WI38 (cell line): ENCODE data around the gene METTL21C.

ENCODE experiments used
- H3K4me3 ChIP-seq: 2 replicates; pipeline ENCODE4 v1.5.1; 2011; ENCODE audit warnings: low read depth, mild to moderate bottlenecking, control low read depth, low read length
- TF ChIP-seq, protein P1 (sequence below): IDR thresholded peaks from 2 replicates; pipeline ENCODE4 v1.5.1; 2012; ENCODE audit warnings: low read depth, mild to moderate bottlenecking, control low read depth, low read length

Gene METTL21C

DNA sequence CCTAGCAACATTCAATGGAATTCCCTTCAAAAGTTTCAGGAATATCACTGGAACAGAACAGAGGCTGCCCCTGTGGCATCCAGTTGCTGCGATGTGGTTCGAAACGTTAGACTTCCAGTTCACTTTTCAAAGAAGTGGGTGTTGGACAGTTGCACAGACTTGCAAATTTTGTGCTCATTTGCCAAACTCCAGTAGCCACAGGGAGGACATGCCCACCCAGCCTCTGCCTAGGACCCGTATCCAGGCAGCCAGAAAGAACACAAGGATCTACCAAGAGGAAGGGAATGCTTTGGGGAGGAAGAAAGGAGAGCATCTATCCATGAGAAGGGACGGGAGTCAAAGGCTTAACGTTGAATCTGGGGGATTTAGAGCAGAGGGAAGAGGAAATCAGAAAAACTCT is at the start of gene METTL21C:
Gene METTL21C, minus strand, starts transcription at position 108 of the 400 bp plus-strand sequence. CDS start 546 bp downstream, outside the sequence.
- no peak within 1 kb of the TSS for H3K4me3 ChIP-seq
- TF ChIP-seq, protein P1, sequence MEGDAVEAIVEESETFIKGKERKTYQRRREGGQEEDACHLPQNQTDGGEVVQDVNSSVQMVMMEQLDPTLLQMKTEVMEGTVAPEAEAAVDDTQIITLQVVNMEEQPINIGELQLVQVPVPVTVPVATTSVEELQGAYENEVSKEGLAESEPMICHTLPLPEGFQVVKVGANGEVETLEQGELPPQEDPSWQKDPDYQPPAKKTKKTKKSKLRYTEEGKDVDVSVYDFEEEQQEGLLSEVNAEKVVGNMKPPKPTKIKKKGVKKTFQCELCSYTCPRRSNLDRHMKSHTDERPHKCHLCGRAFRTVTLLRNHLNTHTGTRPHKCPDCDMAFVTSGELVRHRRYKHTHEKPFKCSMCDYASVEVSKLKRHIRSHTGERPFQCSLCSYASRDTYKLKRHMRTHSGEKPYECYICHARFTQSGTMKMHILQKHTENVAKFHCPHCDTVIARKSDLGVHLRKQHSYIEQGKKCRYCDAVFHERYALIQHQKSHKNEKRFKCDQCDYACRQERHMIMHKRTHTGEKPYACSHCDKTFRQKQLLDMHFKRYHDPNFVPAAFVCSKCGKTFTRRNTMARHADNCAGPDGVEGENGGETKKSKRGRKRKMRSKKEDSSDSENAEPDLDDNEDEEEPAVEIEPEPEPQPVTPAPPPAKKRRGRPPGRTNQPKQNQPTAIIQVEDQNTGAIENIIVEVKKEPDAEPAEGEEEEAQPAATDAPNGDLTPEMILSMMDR: no peak

DNA sequence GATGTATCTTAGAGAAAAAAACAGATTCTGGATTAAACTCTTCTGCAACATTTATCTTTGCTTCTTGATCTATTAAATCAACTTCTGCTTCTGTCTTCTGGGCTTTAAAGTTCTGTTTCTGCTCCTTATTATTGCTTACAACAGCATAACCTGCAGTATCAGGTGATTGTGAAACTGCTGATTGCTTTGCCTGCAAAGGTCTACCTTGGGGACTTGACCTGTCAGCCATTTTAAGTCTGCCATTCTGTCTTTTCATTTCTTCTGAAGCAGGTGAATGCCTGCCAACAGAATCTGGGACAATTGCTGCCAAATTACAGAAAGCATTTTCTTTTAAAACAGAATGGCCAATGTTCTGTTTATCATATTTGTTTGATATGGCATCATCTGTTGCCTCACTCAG is 47.7 kb upstream of the METTL21C start:
- no peak overlapping the region for H3K4me3 ChIP-seq
- TF ChIP-seq, protein P1: no peak

DNA sequence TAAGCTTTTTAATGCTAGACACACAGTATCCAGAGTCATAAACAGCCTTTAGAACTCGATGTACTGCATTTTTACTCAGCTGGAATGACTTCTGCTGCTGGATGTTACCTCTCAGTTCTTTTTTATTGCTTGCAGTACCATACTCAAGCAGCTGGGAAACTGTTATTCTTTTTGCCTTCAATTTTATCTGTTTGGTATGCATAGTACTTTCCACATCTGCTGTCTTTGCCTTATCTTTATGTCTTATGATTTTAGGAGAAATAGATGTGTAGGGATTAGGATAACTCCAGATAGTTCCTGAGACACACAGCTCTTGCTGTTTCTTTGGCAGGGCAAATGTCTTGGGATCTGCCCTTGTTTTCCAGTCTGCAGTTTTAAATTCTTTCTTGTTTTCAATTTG is 47.3 kb upstream of the METTL21C start:
- TF ChIP-seq, protein P1: no peak
- H3K4me3 ChIP-seq: no peak overlapping the region

DNA sequence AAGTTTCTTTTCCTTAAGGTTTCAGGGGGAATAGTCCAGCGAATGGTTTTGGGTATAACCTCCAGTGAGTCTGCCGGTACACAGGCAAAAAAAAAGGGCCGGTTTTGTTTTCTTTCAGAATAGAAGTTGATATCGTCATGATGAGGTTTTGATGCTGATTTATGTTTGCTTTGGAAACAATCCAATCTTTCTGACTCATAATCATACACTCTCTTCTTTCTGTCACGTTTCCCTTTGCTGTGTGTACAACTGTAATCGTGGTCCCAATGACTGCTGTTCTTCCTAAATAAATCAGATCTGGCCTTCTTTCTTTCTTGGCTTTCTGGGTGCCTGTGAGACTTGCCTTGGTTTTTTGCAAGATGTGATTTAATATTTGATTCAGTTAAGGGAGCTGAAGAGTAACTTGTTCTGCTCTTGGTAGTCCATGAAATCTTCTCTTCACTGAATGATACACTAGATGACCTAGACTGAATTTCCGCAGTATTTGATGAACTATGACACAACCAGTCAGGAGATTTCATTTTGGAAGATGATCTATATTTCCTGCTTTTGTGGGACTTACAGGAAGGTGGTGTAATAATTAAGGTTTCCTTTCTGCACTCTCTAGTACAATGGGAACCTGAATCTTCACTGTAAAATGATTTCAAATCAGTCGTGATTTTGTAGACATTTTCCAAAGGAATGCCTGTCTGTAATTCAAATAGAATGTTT is 34.9 kb upstream of the METTL21C start:
- TF ChIP-seq, protein P1: no peak
- no peak overlapping the region for H3K4me3 ChIP-seq

DNA sequence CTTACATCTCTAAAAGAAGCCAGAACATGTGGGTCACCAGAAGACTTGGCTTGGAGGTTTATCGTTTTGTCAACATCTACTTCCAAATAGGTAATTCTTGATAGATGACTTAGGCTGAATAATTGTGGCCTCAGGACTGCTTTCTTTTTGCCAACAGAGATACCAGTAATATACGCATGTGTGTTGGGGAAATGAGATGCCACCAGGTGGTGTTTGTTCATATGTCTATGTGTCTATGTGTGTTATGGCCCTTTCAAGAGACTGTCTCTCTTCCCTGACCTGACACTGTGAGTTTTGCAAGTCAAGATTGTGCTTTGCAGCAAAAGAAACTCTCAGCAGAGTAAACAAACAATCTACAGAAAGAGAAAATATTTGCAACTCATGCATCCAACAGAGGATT is 31.6 kb upstream of the METTL21C start:
- TF ChIP-seq, protein P1: no peak
- no peak overlapping the region for H3K4me3 ChIP-seq

DNA sequence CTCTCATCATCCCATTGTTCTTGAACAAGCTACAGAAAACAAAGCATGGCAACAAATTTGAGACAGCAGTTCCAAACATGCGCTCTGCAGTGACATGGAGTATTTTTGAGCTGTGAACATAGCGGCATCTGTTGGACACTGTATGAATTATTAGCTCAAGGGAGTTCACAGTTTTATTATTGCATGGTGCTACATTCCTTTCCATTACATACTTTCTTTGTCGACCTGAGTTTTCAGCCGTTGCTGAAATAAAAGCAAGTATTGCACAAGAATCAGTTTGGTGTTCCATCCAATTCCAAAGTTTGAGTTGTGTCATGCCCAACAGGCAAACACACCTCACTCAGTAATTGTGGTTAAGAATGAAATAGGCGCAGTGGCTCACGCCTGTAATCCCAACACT is 30.1 kb upstream of the METTL21C start:
- TF ChIP-seq, protein P1: peak; percentile 21; the same call in 1 of the 2 replicates
- no peak overlapping the region for H3K4me3 ChIP-seq

DNA sequence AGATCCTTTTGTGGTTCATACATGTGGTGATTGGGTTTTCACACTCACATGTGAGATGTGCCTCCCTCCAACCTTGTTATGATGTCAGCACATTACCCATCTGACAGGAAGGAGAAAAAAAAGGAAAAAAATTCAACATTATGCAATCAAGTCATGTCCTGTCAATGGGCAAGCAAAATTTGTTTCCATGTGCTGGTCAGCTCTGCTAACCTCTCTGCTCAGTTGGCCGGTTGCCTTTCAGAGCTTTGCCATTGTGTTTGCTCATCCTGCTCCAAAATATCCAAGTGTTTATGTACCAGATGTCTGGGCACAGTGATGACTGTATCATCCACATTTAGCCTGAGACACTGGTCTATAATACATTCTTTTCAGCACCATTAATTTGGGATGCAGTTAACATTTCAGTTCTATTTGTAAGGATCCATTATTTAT is 27.0 kb upstream of the METTL21C start:
- no peak overlapping the region for H3K4me3 ChIP-seq
- TF ChIP-seq, protein P1: no peak
